Loucy (cell line): ENCODE results near the gene OMD.

Experiments
- EZH2phosphoT487 ChIP-seq: fragments of 200-600 bp; IDR thresholded peaks from 2 replicates; pipeline ENCODE4 v1.6.1; 2018; ENCODE audit warnings: antibody characterized with exemption, mild to moderate bottlenecking, moderate library complexity, borderline replicate concordance
- TF ChIP-seq, protein P1 (sequence below): fragments of 200-600 bp; sonication (generic); conservative IDR thresholded peaks from 2 replicates; pipeline ENCODE4 v1.5.1; 2014; ENCODE audit warnings: mild to moderate bottlenecking, antibody characterized with exemption, low read length

DNA sequence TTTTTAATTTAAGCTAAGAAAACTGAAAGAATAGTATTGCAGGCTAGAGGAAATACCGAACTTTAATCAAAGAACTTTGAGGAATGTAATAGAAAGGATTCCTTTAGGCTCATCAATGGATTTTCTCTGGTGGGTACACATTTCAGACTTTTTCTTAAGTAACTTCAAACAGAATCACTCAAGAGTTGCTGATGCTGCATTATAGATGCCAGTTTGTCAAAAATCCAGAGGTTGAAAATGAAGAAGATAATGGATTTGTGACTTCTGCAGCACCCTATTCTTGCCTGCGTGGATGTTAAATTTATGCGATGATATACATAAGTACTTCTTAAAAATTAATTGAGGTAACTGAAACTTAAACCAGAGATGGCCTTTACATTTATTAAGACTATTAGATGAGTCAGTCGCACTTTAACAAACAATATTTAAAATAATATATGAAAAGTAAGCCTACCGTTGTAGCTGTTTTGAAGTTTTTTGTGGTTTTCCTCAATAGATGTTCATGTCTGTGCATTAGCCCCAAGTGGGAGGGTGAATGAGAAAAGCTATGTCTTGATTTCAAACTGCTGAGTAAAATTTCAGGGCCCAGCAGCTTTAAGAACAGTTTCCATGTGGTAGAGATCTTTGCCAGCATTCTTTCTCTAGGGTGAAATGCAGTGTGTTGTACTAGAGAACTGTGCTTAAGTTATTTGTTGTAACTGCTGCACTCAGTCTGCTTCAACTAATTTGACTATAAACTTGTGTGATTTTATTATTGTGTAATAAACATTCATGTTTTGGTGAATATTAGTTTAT, 20.0 kb downstream of the OMD start, which contains the start of gene OGN:
- TF ChIP-seq, protein P1, sequence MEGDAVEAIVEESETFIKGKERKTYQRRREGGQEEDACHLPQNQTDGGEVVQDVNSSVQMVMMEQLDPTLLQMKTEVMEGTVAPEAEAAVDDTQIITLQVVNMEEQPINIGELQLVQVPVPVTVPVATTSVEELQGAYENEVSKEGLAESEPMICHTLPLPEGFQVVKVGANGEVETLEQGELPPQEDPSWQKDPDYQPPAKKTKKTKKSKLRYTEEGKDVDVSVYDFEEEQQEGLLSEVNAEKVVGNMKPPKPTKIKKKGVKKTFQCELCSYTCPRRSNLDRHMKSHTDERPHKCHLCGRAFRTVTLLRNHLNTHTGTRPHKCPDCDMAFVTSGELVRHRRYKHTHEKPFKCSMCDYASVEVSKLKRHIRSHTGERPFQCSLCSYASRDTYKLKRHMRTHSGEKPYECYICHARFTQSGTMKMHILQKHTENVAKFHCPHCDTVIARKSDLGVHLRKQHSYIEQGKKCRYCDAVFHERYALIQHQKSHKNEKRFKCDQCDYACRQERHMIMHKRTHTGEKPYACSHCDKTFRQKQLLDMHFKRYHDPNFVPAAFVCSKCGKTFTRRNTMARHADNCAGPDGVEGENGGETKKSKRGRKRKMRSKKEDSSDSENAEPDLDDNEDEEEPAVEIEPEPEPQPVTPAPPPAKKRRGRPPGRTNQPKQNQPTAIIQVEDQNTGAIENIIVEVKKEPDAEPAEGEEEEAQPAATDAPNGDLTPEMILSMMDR: no peak
- TF ChIP-seq EZH2phosphoT487: no peak
